VCaP (cell line): ENCODE results near the gene CMBL.

Experiments
- H3K27ac ChIP-seq: fragments of 450-650 bp; 2 replicates; pipeline ENCODE4 v1.5.1; 2017
- CTCF ChIP-seq: fragments of 450-650 bp; conservative IDR thresholded peaks from 2 replicates; pipeline ENCODE4 v1.5.1; 2017; ENCODE audit warnings: mild to moderate bottlenecking, moderate library complexity

CMBL gene

GRCh38 chr5:10337986-10338385 is 30.3 kb upstream of the CMBL start:
- no peak for TF ChIP-seq CTCF
- H3K27ac ChIP-seq: no peak overlapping the region

- TF ChIP-seq CTCF: no peak
- H3K27ac ChIP-seq: no peak overlapping the region
These were observed 29.4 kb upstream of the CMBL start for GRCh38 chr5:10337107-10337506.

GRCh38 chr5:10335711-10336470 is 28.2 kb upstream of the CMBL start:
- TF ChIP-seq CTCF: no peak
- H3K27ac ChIP-seq: no peak overlapping the region

GRCh38 chr5:10334831-10335230 is 27.1 kb upstream of the CMBL start:
- TF ChIP-seq CTCF: no peak
- no peak overlapping the region for H3K27ac ChIP-seq

- TF ChIP-seq CTCF: no peak
- no peak overlapping the region for H3K27ac ChIP-seq
These were observed 25.7 kb upstream of the CMBL start for GRCh38 chr5:10333154-10334006.

GRCh38 chr5:10332301-10332700 is 24.6 kb upstream of the CMBL start:
- no peak for TF ChIP-seq CTCF
- H3K27ac ChIP-seq: peak overlapping the region; percentile 58

- no peak for TF ChIP-seq CTCF
- peak overlapping the region; percentile 58 for H3K27ac ChIP-seq
These were observed 23.7 kb upstream of the CMBL start for GRCh38 chr5:10331341-10331796.
